ENCODE results near the gene SMIM45.

GRCh38 chr22:41914611-41915034 lies 37.3 kb upstream of the SMIM45 start:
- TF ChIP-seq, protein P1, sequence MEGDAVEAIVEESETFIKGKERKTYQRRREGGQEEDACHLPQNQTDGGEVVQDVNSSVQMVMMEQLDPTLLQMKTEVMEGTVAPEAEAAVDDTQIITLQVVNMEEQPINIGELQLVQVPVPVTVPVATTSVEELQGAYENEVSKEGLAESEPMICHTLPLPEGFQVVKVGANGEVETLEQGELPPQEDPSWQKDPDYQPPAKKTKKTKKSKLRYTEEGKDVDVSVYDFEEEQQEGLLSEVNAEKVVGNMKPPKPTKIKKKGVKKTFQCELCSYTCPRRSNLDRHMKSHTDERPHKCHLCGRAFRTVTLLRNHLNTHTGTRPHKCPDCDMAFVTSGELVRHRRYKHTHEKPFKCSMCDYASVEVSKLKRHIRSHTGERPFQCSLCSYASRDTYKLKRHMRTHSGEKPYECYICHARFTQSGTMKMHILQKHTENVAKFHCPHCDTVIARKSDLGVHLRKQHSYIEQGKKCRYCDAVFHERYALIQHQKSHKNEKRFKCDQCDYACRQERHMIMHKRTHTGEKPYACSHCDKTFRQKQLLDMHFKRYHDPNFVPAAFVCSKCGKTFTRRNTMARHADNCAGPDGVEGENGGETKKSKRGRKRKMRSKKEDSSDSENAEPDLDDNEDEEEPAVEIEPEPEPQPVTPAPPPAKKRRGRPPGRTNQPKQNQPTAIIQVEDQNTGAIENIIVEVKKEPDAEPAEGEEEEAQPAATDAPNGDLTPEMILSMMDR (IDR thresholded peaks at IDR 0.05): no peak
- TF ChIP-seq POLR2A (IDR thresholded peaks at IDR 0.05): no peak
